AG08395 (cell line): ENCODE data around the gene MTMR11.
A peak's percentile ranks its signal among the peaks of the same experiment; 100 is the strongest.
"Not testable (repeated sequence)": the region's sequence is repeated elsewhere in the genome, so short reads cannot be mapped to it uniquely, and the experiment has no call there.

ENCODE experiments used
- DNase-seq: peaks from one replicate; pipeline ENCODE4 v3.0.0; 2012; ENCODE audit warnings: mixed read lengths, low spot score

MTMR11 gene, protein sequence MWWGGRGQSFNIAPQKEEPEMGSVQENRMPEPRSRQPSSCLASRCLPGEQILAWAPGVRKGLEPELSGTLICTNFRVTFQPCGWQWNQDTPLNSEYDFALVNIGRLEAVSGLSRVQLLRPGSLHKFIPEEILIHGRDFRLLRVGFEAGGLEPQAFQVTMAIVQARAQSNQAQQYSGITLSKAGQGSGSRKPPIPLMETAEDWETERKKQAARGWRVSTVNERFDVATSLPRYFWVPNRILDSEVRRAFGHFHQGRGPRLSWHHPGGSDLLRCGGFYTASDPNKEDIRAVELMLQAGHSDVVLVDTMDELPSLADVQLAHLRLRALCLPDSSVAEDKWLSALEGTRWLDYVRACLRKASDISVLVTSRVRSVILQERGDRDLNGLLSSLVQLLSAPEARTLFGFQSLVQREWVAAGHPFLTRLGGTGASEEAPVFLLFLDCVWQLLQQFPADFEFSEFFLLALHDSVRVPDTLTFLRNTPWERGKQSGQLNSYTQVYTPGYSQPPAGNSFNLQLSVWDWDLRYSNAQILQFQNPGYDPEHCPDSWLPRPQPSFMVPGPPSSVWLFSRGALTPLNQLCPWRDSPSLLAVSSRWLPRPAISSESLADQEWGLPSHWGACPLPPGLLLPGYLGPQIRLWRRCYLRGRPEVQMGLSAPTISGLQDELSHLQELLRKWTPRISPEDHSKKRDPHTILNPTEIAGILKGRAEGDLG

DNA sequence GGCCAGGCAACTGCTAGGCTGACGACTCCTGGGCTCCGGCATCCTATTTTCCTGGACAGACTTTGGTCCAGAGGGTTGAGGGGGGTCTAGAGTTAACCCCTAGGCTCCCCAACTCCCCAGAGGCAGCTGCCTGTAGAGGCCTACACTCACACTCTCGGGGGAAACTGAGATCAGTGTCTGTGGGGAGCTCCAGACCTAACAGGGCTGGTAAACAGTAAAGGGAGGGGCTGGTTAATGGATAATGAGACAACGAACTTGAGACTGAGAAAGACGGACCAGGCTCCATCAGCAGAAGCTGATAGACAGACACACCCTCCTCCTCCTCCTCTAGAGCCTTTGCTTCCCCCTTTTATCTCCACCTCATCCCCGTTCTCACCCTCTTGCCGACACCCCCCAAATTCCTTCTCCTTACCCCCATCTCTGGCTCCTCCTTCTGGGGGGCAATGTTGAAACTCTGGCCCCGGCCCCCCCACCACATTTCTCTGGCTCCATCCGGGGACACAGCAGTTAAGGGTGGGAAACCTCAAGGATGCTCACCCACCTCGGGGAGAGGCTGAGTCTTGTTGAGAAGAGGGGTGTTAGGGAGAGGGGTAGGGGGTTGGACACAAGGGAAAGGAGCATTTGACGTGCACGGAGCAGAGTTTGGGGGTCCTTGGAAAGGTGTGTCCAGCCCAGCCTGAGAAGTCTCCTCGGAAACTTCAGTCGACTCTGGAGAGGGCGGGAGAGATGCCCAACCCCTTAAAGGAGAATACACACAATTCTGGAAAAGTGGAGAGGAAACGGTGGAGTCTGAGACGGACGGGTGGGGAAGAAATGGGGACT is at the start of gene MTMR11:
Gene MTMR11 (minus strand): TSS at position 710 of the 822 bp plus-strand sequence. CDS start 232 bp downstream, at position 478.
- peak; percentile 65 for DNase-seq

DNA sequence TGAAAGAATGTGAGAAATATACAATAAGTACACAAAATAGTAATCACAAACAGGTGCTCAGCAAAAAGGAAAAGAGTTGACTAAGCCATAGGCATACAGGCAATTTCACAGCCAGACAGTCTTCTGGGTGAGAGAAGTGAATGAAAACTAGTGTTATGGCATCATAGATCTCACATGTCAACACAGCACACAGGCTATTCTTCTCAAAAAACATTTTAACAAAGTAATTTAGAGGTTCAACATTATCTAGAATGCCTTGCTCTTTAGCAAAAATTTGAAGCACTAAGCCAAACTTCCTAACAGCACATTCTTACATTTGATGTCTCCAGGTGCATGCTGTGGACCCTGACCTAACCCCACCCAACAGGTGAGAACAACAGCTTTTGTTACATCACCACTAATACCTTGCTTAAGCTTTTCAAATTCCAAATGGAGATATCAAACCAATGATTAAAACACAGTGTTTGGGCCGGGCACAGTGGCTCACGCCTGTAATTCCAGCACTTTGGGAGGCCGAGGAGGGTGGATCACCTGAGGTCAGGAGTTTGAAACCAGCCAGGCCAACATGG is 43.4 kb upstream of the MTMR11 start:
- no peak for DNase-seq

GRCh38 chr1:149979245-149979971 is 42.7 kb upstream of the MTMR11 start:
- no peak for DNase-seq

GRCh38 chr1:149978547-149979023 is 41.9 kb upstream of the MTMR11 start:
- DNase-seq = no peak

DNA sequence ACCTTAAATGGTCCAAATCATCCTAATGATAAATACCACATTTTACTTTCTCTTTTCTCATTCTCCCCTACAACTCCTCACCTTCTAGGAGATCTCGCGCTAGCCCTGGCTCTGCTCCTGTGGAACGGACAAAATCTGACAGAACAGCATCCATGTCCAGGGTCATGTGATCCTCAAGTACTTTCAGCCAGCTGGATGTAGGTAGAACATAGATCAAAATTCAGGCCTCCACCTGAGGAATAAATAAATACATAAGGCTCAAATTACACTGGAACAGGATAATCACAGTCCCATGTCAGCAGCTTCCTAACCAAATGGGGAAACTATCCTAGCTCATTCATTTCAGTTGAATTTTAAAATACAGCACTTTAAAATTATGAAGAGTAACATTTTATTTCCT is 40.7 kb upstream of the MTMR11 start:
- no peak for DNase-seq

- DNase-seq = no peak
These were observed 35.9 kb upstream of the MTMR11 start for GRCh38 chr1:149972547-149972946.

DNA sequence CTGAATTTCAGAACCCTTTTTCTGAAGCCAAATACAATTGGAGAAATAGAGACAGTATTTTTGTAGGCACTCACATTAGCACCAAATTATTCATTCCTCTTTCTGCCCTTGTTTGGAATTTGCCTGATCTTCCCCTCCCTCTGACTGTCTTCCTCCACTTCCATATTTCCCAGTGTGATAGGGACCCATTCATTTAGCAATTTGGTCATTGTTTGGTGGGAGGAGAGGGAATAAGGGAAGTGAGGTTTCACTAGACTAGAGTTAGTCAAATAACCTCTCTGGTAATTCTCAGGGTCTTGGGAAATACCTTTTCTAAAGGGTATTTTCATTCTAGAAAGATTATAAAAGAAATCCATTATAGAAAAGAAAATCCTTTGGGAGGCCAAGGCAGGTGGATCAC is 31.0 kb upstream of the MTMR11 start:
- DNase-seq = no peak

GRCh38 chr1:149967041-149967440 is 30.4 kb upstream of the MTMR11 start:
- no peak for DNase-seq

GRCh38 chr1:149966405-149966804 is 29.7 kb upstream of the MTMR11 start:
- no peak for DNase-seq

DNA sequence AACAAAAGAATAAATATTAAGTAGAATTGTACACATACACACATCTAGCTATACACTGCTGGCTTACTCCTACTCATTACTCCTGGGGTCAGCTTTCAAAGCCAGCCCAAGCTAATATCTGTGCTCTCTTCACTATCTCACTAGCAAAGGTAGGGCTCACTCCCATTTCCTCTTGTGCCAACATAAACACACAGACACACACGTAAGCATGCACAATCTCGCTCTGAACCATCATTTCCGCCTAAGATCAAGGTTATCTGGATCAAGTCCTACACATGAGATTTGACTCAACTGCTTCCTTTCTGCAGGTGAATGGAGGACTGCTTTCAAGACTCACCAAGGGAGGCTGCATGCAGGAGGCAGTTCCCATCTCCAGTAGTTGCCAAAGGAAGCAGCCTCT is 28.8 kb upstream of the MTMR11 start:
- DNase-seq = no peak

GRCh38 chr1:149963358-149963757 is 26.7 kb upstream of the MTMR11 start:
- no peak for DNase-seq

DNA sequence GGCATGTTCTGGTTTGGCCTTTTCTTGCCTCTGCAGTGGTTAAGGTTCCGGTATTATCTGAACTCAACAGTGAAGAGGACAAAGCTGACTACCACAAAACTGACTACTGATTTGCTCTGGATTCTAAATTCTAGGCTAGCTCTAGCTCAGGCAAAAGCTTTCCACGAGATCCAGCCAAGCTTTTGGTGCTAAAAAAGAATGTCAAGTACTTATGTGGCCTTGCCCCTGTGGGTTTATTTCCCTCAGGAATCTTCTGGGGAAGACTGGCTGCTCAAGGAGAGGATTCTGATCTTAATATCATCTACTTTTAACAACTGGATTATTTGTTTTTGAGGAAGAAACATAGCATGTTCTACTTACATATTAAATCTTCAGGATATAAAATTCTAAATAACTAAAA is 26.1 kb upstream of the MTMR11 start:
- DNase-seq = no peak

DNA sequence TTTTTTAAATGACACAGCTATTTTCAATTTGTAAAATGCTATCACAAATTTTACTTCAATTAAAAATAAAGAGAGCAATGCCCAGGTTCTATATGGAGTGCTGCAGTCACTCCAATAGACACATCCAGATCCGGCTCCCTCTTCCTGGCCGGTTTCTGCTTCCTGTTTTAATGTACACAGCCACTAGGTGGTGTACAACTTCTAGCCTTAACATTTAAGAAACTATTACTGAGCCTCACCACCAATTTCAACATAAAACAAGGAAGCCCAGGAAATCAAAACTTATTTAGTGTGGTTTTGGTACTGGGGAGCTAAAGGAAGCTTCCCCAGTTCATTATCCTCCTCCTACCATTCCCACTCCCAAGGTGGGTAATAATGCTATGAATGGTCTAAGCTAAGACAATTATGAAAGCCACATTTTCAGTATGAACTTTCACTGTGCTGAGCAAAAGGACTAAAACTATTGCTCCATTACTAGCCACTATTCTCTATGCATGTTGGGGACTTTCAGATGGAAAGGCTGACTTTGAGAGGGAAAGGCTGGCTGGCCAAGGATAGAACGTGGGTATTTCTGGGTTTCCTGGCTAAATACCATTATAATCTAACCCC is 25.5 kb upstream of the MTMR11 start:
- peak; percentile 73 for DNase-seq

GRCh38 chr1:149957548-149957947 is 20.9 kb upstream of the MTMR11 start:
- DNase-seq = not testable (repeated sequence)

DNA sequence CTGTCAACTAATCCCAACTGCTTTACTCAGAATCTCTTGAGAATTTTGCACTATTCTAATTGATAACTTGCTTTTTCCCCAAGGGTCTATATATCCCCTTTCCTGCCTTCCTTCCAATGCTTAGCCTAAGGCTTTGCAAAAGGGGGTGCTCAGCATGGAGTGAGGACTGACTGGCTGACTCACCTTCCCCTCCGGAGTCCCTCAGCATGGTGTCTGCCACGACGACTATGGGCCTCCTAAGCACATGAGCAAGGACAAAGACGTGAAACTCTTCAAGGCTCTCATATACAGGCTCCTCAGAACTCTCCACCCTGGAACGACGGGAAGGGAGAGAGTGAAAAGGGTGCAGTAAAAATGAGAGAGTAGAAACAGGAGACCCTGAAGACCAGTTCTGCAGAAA is 13.2 kb upstream of the MTMR11 start:
- no peak for DNase-seq

- no peak for DNase-seq
These were observed 8.5 kb upstream of the MTMR11 start for GRCh38 chr1:149945206-149945605.

- DNase-seq = no peak
These were observed 6.2 kb upstream of the MTMR11 start for GRCh38 chr1:149942885-149943284.

DNA sequence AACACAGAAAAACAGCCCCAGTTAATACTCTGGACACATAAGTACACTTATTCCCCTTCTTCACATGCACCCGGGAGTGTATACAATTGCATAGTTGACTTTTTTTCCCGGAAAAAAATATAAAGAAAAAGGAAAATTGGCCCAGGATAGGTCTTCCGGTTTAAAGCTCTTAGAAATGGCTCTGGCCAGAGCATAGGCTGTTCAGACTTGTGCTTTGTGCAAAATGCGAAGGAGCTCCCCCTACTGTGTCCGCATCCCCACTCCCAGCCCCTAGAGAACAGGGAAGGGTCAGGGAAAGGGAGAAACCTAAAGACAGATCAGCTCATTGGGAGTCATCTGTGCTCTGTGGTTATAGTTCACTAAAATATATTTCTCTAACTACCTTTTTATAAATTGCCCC is 5.5 kb upstream of the MTMR11 start:
- DNase-seq = peak; percentile 21

GRCh38 chr1:149940427-149940826 is 3.7 kb upstream of the MTMR11 start:
- DNase-seq = no peak

DNA sequence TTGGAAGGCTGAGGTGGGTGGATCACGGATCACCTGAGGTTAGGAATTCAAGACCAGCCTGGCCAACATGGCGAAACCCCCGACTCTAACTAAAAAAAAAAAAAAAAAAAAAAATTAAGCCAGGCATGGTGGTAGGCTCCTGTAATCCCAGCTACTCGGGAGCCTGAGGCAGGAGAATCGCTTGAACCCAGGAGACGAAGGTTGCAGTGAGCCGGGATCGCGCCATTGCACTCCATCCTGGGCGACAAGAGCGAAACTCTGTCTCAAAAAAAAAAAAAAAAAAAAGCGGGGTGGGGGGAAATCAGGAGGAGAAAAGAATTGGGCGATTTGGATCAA is 2.0 kb upstream of the MTMR11 start:
- DNase-seq = not testable (repeated sequence)

- DNase-seq = no peak
These were observed 1.1 kb upstream of the MTMR11 start for GRCh38 chr1:149937759-149938158.
